Right ventricle myocardium inferior (tissue), 1 donor: Measurements from ENCODE around the gene CPNE4. TPM values are rescaled to one million over a fixed set of nuclear protein-coding genes. Genes with fewer than 3 reads are reported as not detected.
A peak's percentile ranks its signal among the peaks of the same experiment; 100 is the strongest.

Experiments used
- ATAC-seq: fragments of 200-7000 bp; cut with Tn5 transposase; one replicate; pipeline ENCODE4 v1.9.1; 2020; ENCODE audit warnings: mild to moderate bottlenecking, moderate library complexity
- DNase-seq: peaks from one replicate; pipeline ENCODE4 v3.0.0; 2021; ENCODE audit errors: missing footprints
- intact Hi-C: fragments of 100-400 bp; cut with DNase I; formaldehyde crosslinking; loops from one replicate; pipeline ENCODE4 v1.11.0; 2022
- total RNA-seq: library from RNA; stranded (reverse); fragmentation: NEBNext Ultra II Directional; extraction: Animal tissue kit (Norgen Biotek cat#: 25700); gene quantifications from one replicate; pipeline ENCODE4 v1.2.1, GENCODE V29; 2021
- donor health status: DM: no; HTN: yes; CAD: no; lungs with severe emphysema.

The CPNE4 gene
- total RNA-seq, 1 donor from 2014 or later: 41.0 TPM

- ATAC-seq: no peak
- intact Hi-C loops: no loop called here
- DNase-seq: no peak
These were observed 248.4 kb downstream of the CPNE4 start for GRCh38 chr3:131786386-131786785.

GRCh38 chr3:131782751-131783150, 252.1 kb downstream of the CPNE4 start:
- intact Hi-C loops: no loop called here
- no peak for DNase-seq
- ATAC-seq: no peak

GRCh38 chr3:131778526-131778925, 256.3 kb downstream of the CPNE4 start:
- intact Hi-C loops: no loop called here
- ATAC-seq: no peak
- no peak for DNase-seq

GRCh38 chr3:131775650-131776049, 259.2 kb downstream of the CPNE4 start:
- DNase-seq (no peak), ATAC-seq (no peak)
- intact Hi-C loops: no loop called here

GRCh38 chr3:131772269-131773026, 262.4 kb downstream of the CPNE4 start:
- no peak for DNase-seq
- ATAC-seq: no peak
- intact Hi-C loops: no loop called here

GRCh38 chr3:131762981-131763564, 271.7 kb downstream of the CPNE4 start:
- intact Hi-C loops: no loop called here
- no peak for ATAC-seq

GRCh38 chr3:131756405-131756804, 278.4 kb downstream of the CPNE4 start:
- ATAC-seq (peak; percentile 8), DNase-seq (no peak)
- intact Hi-C loops: no loop called here

More at GRCh38 chr3:131762981-131763564, 271.7 kb downstream of the CPNE4 start:
- no peak for DNase-seq

GRCh38 chr3:131755380-131755779, 279.4 kb downstream of the CPNE4 start:
- no peak for DNase-seq
- intact Hi-C loops: no loop called here
- no peak for ATAC-seq

GRCh38 chr3:131750256-131750655, 284.6 kb downstream of the CPNE4 start:
- ATAC-seq (no peak), DNase-seq (no peak)
- intact Hi-C loops: no loop called here

- ATAC-seq (no peak), DNase-seq (no peak)
- intact Hi-C loops: no loop called here
These were observed 285.0 kb downstream of the CPNE4 start for GRCh38 chr3:131749826-131750225.

- intact Hi-C loops: no loop called here
- ATAC-seq (no peak), DNase-seq (no peak)
These were observed 287.3 kb downstream of the CPNE4 start for GRCh38 chr3:131747466-131747865.

- no peak for DNase-seq
- intact Hi-C loops: no loop called here
- ATAC-seq: no peak
These were observed 290.0 kb downstream of the CPNE4 start for GRCh38 chr3:131744765-131745164.

GRCh38 chr3:131743126-131743525, 291.7 kb downstream of the CPNE4 start:
- no peak for ATAC-seq
- DNase-seq: no peak
- intact Hi-C loops: no loop called here

- ATAC-seq (no peak), DNase-seq (no peak)
- intact Hi-C loops: no loop called here
These were observed 295.6 kb downstream of the CPNE4 start for GRCh38 chr3:131739211-131739610.

GRCh38 chr3:131738095-131738494, 296.7 kb downstream of the CPNE4 start:
- ATAC-seq (no peak), DNase-seq (no peak)
- intact Hi-C loops: no loop called here

GRCh38 chr3:131735544-131735943, 299.3 kb downstream of the CPNE4 start:
- intact Hi-C loops: no loop called here
- DNase-seq: no peak
- ATAC-seq: no peak

- DNase-seq (no peak), ATAC-seq (no peak)
- intact Hi-C loops: no loop called here
These were observed 299.7 kb downstream of the CPNE4 start for GRCh38 chr3:131735116-131735515.

- DNase-seq: no peak
- intact Hi-C loops: no loop called here
- ATAC-seq: peak; percentile 62
These were observed 301.6 kb downstream of the CPNE4 start for GRCh38 chr3:131733086-131733841.

- ATAC-seq (no peak), DNase-seq (no peak)
- intact Hi-C loops: no loop called here
These were observed 303.1 kb downstream of the CPNE4 start for GRCh38 chr3:131731709-131732108.

- intact Hi-C loops: no loop called here
- no peak for DNase-seq
- ATAC-seq: no peak
These were observed 304.2 kb downstream of the CPNE4 start for GRCh38 chr3:131730581-131730980.
